GM12874 (cell line): ENCODE measurements around the gene JAG1.
A peak's percentile ranks its signal among the peaks of the same experiment; 100 is the strongest.

ENCODE experiments used
- TF ChIP-seq, protein P1 (sequence below): IDR thresholded peaks from 2 replicates; pipeline ENCODE4 v1.5.1; 2011; ENCODE audit warnings: low read depth, mild to moderate bottlenecking, control low read depth, low read length, moderate library complexity; ENCODE audit not compliant: insufficient read depth

Gene JAG1

DNA sequence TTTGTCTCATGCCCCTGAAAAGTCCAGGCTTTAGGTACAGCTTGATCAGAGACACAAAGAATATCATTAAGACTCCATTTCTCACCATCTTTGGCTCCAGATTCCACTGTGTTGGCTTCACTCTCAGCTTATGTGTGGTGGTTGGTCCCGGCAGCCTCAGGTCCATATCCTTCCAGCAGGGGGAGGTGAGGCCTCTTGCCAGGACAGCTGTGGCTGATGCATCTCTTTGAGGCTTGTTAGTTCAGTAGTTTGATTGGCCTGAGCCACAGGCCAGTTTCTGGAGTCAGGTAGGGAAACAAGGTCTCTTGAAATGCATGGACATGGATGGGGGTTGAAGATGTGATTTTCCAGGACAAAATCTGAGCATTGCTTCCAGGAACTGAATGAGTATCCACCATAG lies 62.4 kb downstream of the JAG1 start:
- TF ChIP-seq, protein P1, sequence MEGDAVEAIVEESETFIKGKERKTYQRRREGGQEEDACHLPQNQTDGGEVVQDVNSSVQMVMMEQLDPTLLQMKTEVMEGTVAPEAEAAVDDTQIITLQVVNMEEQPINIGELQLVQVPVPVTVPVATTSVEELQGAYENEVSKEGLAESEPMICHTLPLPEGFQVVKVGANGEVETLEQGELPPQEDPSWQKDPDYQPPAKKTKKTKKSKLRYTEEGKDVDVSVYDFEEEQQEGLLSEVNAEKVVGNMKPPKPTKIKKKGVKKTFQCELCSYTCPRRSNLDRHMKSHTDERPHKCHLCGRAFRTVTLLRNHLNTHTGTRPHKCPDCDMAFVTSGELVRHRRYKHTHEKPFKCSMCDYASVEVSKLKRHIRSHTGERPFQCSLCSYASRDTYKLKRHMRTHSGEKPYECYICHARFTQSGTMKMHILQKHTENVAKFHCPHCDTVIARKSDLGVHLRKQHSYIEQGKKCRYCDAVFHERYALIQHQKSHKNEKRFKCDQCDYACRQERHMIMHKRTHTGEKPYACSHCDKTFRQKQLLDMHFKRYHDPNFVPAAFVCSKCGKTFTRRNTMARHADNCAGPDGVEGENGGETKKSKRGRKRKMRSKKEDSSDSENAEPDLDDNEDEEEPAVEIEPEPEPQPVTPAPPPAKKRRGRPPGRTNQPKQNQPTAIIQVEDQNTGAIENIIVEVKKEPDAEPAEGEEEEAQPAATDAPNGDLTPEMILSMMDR = peak; percentile 39

DNA sequence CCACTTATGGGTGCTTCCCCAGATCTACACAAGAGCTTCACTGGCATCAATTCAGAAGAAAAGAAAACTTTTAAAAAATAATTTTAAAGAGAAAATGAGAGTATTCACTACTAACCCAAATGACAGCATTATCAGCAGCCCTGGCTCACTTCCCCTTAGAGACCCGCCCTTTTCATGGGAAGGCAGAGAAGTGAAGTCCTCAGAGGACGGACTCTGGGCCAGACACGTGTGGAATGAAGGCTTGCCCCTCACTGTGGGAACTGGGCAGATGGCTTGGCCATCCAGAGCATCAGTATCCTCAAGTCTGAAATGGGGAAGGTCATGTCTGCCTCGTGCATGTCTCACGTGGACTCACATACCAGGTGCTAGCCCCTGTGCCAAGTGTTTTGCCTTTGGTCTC lies 63.5 kb downstream of the JAG1 start:
- TF ChIP-seq, protein P1 = no peak

DNA sequence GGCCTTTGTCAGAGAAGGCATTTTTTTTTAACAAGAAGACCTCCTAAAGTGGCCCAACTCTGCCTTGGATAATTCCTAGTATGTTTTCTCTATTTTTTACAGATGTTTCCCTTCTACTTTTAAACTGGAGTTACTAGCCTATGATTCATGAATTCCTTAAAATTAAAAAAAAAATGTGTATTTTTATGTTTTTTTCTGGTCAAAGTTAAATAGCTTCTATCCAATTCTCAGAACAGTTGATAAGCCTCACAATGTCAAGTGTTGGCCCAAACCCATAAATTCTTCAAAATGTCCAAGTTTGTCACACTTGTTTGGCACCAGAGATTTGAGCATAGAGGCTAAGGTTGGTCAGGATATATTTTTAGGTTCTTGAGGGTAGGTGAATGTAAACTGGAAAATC lies 64.0 kb downstream of the JAG1 start:
- TF ChIP-seq, protein P1 = no peak

DNA sequence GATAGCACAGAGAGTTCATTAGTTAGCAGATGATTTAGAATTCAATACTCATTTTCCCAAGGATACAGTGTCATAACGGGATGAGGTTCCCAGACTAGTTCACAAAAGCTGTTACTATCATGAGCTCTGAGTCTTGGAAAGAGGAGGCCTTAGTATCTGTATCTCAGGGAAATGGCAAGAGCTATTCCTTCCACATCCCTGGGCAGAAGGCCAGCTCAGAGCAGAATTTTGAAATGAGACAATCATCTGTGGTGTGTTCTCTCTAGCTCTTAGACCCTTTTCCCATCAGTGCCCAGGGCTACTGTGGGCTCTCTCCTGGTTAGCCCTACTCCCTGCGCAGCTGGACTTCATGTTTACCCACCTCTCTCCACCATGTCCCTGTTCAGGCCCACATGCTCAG lies 64.5 kb downstream of the JAG1 start:
- TF ChIP-seq, protein P1 = no peak

DNA sequence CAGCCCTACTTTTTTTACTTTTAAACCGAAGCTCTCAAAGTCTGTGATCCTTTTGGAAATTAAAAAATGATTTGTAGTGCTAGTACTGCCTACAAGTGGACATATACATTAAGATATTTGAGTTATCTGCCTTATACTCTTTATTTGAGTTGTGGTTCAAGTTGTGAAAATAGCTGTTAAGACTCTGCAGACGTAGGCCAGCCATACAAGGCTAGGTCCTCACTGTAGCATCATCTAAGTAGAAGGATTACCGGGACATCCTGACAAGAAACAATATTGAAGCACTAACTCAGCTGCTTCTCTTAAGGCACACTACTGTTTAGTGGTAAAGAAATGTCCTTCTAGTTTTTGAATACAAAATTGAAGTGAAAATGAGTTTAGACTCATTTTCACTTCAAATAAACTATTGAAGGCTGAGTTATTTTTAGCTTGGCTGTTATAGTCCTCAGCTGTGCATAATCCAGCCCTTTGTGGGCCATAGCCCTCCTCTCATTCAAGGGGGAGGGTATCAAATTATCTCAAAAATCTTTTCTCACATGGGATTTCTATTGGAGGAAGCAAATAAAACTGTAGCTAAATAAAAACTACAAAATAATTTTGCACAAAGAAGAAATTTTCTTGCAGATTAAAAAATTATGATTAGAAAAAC lies 68.1 kb downstream of the JAG1 start:
- TF ChIP-seq, protein P1 = no peak

DNA sequence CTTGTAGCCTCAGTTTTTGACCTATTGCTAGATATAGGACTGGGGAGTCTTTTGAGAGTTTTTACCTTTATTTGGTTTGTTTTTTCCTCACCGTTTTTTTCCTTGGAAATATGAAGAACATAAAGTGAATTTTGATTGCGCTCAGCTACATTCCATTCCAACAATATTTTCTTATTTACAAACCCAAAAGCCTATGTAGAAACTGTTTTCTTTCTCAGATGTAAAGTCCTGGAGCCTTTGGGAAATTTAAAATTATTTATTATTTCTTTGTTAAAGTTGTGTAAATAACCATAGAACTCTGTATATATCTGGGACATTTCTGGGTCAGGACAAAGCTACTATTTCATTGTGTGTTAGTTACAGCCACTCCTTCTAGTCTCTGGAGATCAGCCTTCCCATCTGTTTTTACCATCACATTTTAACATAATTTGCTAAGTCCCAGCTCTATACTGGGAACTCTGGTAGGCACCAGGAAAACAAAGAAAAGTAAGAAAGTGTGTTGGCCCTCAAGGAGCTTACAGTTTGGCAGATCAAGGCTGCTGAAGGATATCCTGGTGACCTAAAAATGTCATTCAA lies 68.8 kb downstream of the JAG1 start:
- TF ChIP-seq, protein P1 = no peak

DNA sequence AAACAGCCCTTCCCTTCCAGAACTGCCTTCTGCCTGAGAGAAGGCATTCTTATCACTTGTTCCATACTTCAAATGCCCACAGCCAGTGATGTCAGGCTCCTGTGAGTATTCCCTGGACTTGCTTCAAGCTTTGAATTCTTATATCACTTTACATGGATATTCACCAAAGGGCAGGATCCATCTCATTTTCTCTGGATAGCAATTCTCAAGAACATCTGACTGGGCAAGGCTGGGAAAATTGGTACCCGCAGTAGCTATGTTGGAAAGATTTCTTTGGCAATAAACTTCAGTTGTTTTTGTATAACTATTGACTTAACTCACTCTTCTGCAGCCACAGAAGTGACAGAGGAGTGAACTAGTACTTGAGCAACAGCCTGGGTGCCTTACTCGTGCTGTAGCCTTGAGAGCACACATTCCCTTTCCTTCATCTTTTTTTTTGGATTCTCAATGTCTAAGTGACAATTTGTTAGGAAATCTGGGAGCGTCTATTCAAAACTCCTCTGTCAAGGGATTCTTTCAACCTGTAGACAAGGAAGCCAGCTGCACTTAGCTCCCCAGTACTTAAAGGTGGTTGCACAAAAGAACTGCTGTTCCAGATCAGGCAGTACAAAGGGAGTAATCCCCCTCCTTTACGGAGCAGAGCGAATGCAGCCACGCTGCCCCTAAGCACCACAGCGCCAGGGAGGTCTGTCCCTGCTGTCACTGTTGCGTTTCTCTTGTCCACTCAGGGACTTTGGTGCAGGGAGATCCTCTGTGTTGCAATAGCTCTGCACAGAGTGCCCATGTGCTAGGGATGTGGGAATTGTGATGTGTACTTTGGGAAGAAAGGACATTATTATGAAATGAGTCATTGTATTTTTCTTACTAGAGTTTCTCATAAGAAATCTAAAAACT lies 69.6 kb downstream of the JAG1 start:
- TF ChIP-seq, protein P1 = no peak
